Transverse colon (tissue), 4 donors: Measurements from ENCODE around the gene PRR16. TPM values are rescaled to one million over a fixed set of nuclear protein-coding genes. Genes with fewer than 3 reads are reported as not detected.

Source experiments
- DNase-seq: peaks from one replicate; pipeline ENCODE4 v3.0.0-alpha.2; 2019
- H3K27ac ChIP-seq, 4 donors: fragments of 200-600 bp; sonication (generic); 2 replicates each; pipeline ENCODE4 v1.5.1; 2016 to 2018; ENCODE audit warnings: inconsistent platforms in 4 of 4
- H3K27me3 ChIP-seq: fragments of 200-600 bp; sonication (generic); 2 replicates; pipeline ENCODE4 v1.5.1; 2017; ENCODE audit warnings: inconsistent platforms
- H3K36me3 ChIP-seq, 4 donors: fragments of 200-600 bp; sonication (generic); 2 replicates each; pipeline ENCODE4 v1.5.1; 2017 to 2019; ENCODE audit warnings: inconsistent platforms in 4 of 4
- H3K4me1 ChIP-seq, 4 donors: fragments of 200-600 bp; sonication (generic); 2 replicates each; pipeline ENCODE4 v1.5.1; 2017 to 2020; ENCODE audit warnings: inconsistent platforms in 4 of 4
- H3K4me3 ChIP-seq, 4 donors: fragments of 200-600 bp; sonication (generic); 1 replicate in 1 of 4; 2 replicates in 3 of 4; pipeline versions ENCODE4 v1.5.1 to v1.6.1; 2017 to 2019; ENCODE audit warnings: inconsistent platforms in 4 of 4
- H3K9me3 ChIP-seq, 2 donors: fragments of 200-600 bp; sonication (generic); 2 replicates each; pipeline ENCODE4 v1.5.1; 2017 to 2019; ENCODE audit warnings: inconsistent platforms in 2 of 2
- EP300 ChIP-seq: sonication (generic); formaldehyde crosslinking; IDR thresholded peaks from one replicate; pipeline ENCODE4 v1.6.1; 2017; ENCODE audit warnings: antibody characterized with exemption, low read depth
- POLR2A ChIP-seq: fragments of 450-650 bp; IDR thresholded peaks from one replicate; pipeline ENCODE4 v1.6.1; 2016; ENCODE audit warnings: antibody characterized with exemption, mild to moderate bottlenecking, moderate library complexity
- POLR2AphosphoS5 ChIP-seq, 3 donors: sonication (generic); formaldehyde crosslinking; IDR thresholded peaks; one replicate each; pipeline ENCODE4 v1.6.1; 2016; ENCODE audit warnings: antibody characterized with exemption in 3 of 3
- WGBS, 2 donors: methylation state at CpG; one replicate each; pipeline ENCODE4 v1.1.5; 2018; ENCODE audit warnings: low coverage in 1 of 2; 5-methylcytosine and 5-hydroxymethylcytosine counted together
- in situ Hi-C, 4 donors: fragments of 200-750 bp; cut with MboI; loops; one replicate each; pipeline versions ENCODE4 v1.15.0 to v1.15.1; 2017; ENCODE audit warnings: low sequenced_read_pairs in 3 of 4, low pct_ligation_motif_present in 1 of 4, low pct_unique_long_range_greater_than_20kb in 1 of 4
- intact Hi-C: fragments of 100-400 bp; cut with DNase I; formaldehyde crosslinking; loops from one replicate; pipeline ENCODE4 v1.15.1; 2023; ENCODE audit warnings: low total_unique reads
- total RNA-seq, 4 donors: library from RNA; depleted of rRNA; stranded (reverse); fragments of >200 nt; gene quantifications; one replicate each; pipeline ENCODE4 v1.1.0, GENCODE V29; 2016
- TF ChIP-seq, protein P1 (sequence below), 5 experiments: fragments of 200-600 bp in 3 of 5; fragments of 450-650 bp in 2 of 5; sonication (generic) in 3 of 5; IDR thresholded peaks; 1 replicate in 2 of 5; 2 replicates in 3 of 5; pipeline ENCODE4 v1.5.1; 2016 to 2017; ENCODE audit warnings: antibody characterized with exemption in 5 of 5, inconsistent platforms in 3 of 5, mild to moderate bottlenecking in 2 of 5, moderate library complexity in 1 of 5

The PRR16 gene
- total RNA-seq, 4 donors from 2014 or later = 2.7 to 9.7 (median 6.3) TPM

DNA sequence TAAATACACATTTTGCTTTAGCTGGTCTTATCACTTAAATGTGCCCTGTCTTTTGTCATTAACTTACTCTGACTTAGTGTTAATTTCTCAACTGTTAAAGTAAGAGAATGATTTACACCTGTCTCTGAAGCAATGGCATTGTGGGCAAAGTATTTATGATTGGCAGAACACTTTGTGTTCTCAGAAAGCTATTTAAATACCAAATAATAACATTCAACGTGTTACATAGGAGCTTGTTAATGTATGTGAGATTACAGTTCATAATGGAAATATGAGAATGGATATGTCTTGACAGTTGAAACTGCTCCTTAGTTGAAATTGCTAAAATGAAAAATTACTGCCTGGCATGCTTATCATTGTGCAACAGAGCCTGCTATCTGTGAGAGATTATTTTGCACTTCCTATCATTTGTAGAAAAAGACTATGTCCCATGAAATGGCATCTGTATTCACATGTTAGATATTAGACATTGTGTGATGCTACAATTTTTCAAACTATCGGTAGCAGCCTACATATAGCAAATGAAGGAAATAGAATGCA lies 46.1 kb downstream of the PRR16 start:
- Histone ChIP-seq H3K27me3 (no peaks in the 10 kb centered on the region), H3K4me1 (no peaks in the 10 kb centered on the region), H3K27ac (no peak overlapping the region), H3K9me3 (no peaks in the 10 kb centered on the region), H3K36me3 (no peaks in the 10 kb centered on the region), H3K4me3 (no peak overlapping the region)
- in situ Hi-C loops = no loop called here
- DNase-seq = no peak
- intact Hi-C loops = no loop called here
- 55 to 67% methylated on average over 2 of the region's 2 CpGs for WGBS, 2 donors
- TF ChIP-seq, protein P1, sequence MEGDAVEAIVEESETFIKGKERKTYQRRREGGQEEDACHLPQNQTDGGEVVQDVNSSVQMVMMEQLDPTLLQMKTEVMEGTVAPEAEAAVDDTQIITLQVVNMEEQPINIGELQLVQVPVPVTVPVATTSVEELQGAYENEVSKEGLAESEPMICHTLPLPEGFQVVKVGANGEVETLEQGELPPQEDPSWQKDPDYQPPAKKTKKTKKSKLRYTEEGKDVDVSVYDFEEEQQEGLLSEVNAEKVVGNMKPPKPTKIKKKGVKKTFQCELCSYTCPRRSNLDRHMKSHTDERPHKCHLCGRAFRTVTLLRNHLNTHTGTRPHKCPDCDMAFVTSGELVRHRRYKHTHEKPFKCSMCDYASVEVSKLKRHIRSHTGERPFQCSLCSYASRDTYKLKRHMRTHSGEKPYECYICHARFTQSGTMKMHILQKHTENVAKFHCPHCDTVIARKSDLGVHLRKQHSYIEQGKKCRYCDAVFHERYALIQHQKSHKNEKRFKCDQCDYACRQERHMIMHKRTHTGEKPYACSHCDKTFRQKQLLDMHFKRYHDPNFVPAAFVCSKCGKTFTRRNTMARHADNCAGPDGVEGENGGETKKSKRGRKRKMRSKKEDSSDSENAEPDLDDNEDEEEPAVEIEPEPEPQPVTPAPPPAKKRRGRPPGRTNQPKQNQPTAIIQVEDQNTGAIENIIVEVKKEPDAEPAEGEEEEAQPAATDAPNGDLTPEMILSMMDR (IDR thresholded peaks at IDR 0.05) = no peak
- TF ChIP-seq EP300 = no peak

- Histone ChIP-seq H3K9me3 (no peaks in the 10 kb centered on the region), H3K27ac (no peak overlapping the region), H3K4me3 (no peak overlapping the region), H3K4me1 (no peaks in the 10 kb centered on the region), H3K27me3 (no peaks in the 10 kb centered on the region), H3K36me3 (no peaks in the 10 kb centered on the region)
- no peak for TF ChIP-seq EP300
- no peak for TF ChIP-seq POLR2AphosphoS5 (IDR thresholded peaks at IDR 0.05)
- no peak for TF ChIP-seq POLR2A
- TF ChIP-seq, protein P1 (IDR thresholded peaks at IDR 0.05) = no peak
- intact Hi-C loops (no loop called here), in situ Hi-C loops (no loop called here)
- 52 to 61% methylated on average over 4 of the region's 4 CpGs for WGBS, 2 donors
- DNase-seq = no peak
Observed at GRCh38 chr5:120510994-120511686, 47.0 kb downstream of the PRR16 start.

DNA sequence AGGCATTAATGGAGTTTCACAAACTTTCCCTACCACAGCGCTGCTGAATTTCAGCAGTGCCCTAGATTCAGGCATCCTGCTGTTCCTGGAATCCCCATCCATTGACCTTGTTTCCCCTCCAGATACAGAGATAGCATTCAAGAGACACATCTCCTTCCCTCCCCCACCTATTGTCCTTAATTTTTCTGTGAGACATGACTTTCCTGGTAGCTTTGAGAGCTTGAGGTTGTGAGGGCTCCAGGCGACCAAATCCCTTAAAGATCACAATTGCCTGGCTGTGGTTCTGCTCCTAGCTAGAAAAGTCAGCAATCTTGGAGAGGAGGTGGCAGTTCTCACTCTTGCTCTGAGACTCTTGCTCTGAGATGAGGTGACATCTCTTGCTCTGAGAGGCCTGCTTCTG lies 48.0 kb downstream of the PRR16 start:
- WGBS, 2 donors = 50 to 57% methylated on average over 1 to 2 of the region's 2 CpGs
- Histone ChIP-seq H3K9me3 (no peaks in the 10 kb centered on the region), H3K27ac (no peak overlapping the region), H3K36me3 (no peaks in the 10 kb centered on the region), H3K4me3 (no peak overlapping the region), H3K27me3 (no peaks in the 10 kb centered on the region), H3K4me1 (no peaks in the 10 kb centered on the region)
- TF ChIP-seq, protein P1 (IDR thresholded peaks at IDR 0.05) = no peak
- TF ChIP-seq EP300 (no peak), POLR2AphosphoS5 (IDR thresholded peaks at IDR 0.05) (no peak), POLR2A (no peak)
- in situ Hi-C loops (no loop called here), intact Hi-C loops (no loop called here)
- DNase-seq = no peak

GRCh38 chr5:120512791-120513650 lies 48.9 kb downstream of the PRR16 start:
- TF ChIP-seq EP300 = no peak
- TF ChIP-seq POLR2A = no peak
- TF ChIP-seq, protein P1 (IDR thresholded peaks at IDR 0.05) = no peak
- TF ChIP-seq POLR2AphosphoS5 (IDR thresholded peaks at IDR 0.05) = no peak
- intact Hi-C loops = no loop called here
- Histone ChIP-seq H3K4me3 (no peak overlapping the region), H3K27me3 (no peaks in the 10 kb centered on the region), H3K27ac (no peak overlapping the region), H3K9me3 (no peaks in the 10 kb centered on the region), H3K36me3 (no peaks in the 10 kb centered on the region), H3K4me1 (no peaks in the 10 kb centered on the region)
- 81 to 88% methylated on average over 13 of the region's 13 CpGs for WGBS, 2 donors
- DNase-seq = no peak
- in situ Hi-C loops = no loop called here
